Fibroblast of lung (primary cell): Measurements from ENCODE around the gene CMBL. TPM values are rescaled to one million over a fixed set of nuclear protein-coding genes. Genes with fewer than 3 reads are reported as not detected.

ENCODE experiments used
- DNase-seq, 2 donors: peaks; one replicate each; pipeline versions ENCODE4 v3.0.0 to v3.0.0-alpha.2; 2010; ENCODE audit warnings: low read depth in 2 of 2
- H2AFZ ChIP-seq: 2 replicates; pipeline ENCODE4 v1.5.1; 2012; ENCODE audit warnings: low read length, control low read depth, inconsistent platforms
- H3K27ac ChIP-seq: 2 replicates; pipeline ENCODE4 v1.5.1; 2011; ENCODE audit warnings: low read length, control low read depth; ENCODE audit not compliant: insufficient read depth
- H3K27me3 ChIP-seq: 2 replicates; pipeline ENCODE4 v1.5.1; 2011; ENCODE audit warnings: mild to moderate bottlenecking, low read length; ENCODE audit not compliant: control insufficient read depth, insufficient read depth
- H3K36me3 ChIP-seq: 2 replicates; pipeline ENCODE4 v1.5.1; 2011; ENCODE audit warnings: low read length; ENCODE audit not compliant: control insufficient read depth, insufficient read depth
- H3K4me1 ChIP-seq: 2 replicates; pipeline ENCODE4 v1.5.1; 2011; ENCODE audit warnings: low read length; ENCODE audit not compliant: control insufficient read depth, insufficient read depth; ENCODE audit errors: extremely low read depth
- H3K4me2 ChIP-seq: 2 replicates; pipeline ENCODE4 v1.5.1; 2011; ENCODE audit warnings: low read length, control low read depth; ENCODE audit not compliant: insufficient read depth; ENCODE audit errors: extremely low read depth
- H3K4me3 ChIP-seq, 4 experiments: fragments of 200-600 bp in 1 of 4; sonication (generic) in 1 of 4; replicated peaks in 1 of 4; 2 replicates each; pipeline ENCODE4 v1.5.1; 2011 to 2016; ENCODE audit warnings: low read length in 4 of 4, low read depth in 3 of 4, mild to moderate bottlenecking in 3 of 4, control low read depth in 2 of 4, inconsistent platforms in 1 of 4, mixed read lengths in 1 of 4; ENCODE audit not compliant: insufficient read depth in 1 of 4; ENCODE audit errors: control extremely low read depth in 1 of 4
- H3K79me2 ChIP-seq: 2 replicates; pipeline ENCODE4 v1.5.1; 2012; ENCODE audit warnings: mild to moderate bottlenecking, low read length, inconsistent platforms; ENCODE audit not compliant: control insufficient read depth, insufficient read depth
- H3K9ac ChIP-seq: 2 replicates; pipeline ENCODE4 v1.5.1; 2011; ENCODE audit warnings: mild to moderate bottlenecking, low read length, control low read depth; ENCODE audit not compliant: insufficient read depth
- H3K9me3 ChIP-seq: 2 replicates; pipeline ENCODE4 v1.5.1; 2012; ENCODE audit warnings: low read depth, low read length; ENCODE audit not compliant: control insufficient read depth, insufficient read depth
- H4K20me1 ChIP-seq: 2 replicates; pipeline ENCODE4 v1.5.1; 2011; ENCODE audit warnings: low read length; ENCODE audit not compliant: control insufficient read depth, insufficient read depth; ENCODE audit errors: extremely low read depth
- CTCF ChIP-seq, 2 donors: IDR thresholded peaks in 1 of 2; conservative IDR thresholded peaks in 1 of 2; 1 replicate in 1 of 2; 2 replicates in 1 of 2; pipeline ENCODE4 v1.5.1; 2011 to 2012; ENCODE audit warnings: low read length in 2 of 2, control low read depth in 1 of 2, inconsistent platforms in 1 of 2, low read depth in 1 of 2, mild to moderate bottlenecking in 1 of 2
- EZH2 ChIP-seq: IDR thresholded peaks from 2 replicates; pipeline ENCODE4 v1.5.1; 2012; ENCODE audit warnings: low read length, control low read depth, mild to moderate bottlenecking; ENCODE audit errors: missing control alignments
- polyA plus RNA-seq, 2 donors: library from polyadenylated mRNA; depleted of rRNA in 1 of 2; stranded (reverse) in 1 of 2; unstranded in 1 of 2; fragments of >200 nt; gene quantifications; 2 replicates each; pipeline ENCODE4 v1.2.1, GENCODE V29; 2011 to 2012; ENCODE audit warnings: missing spikeins in 1 of 2
- total RNA-seq: library from RNA; depleted of rRNA; stranded (reverse); fragments of >200 nt; gene quantifications from 2 replicates; pipeline ENCODE4 v1.2.1, GENCODE V29; 2014

CMBL gene
- total and polyA plus RNA-seq, 2 donors (not counting 1 experiment from before 2014, with no cell fraction given) = 18.6 to 20.8 TPM

GRCh38 chr5:10232386-10232785 lies 75.3 kb downstream of the CMBL start:
- Histone ChIP-seq H2AFZ (no peak overlapping the region), H3K4me1 (peaks cover 15% of the 10 kb centered on the region), H3K4me2 (no peak overlapping the region), H3K9me3 (no peaks in the 10 kb centered on the region), H4K20me1 (no peaks in the 10 kb centered on the region), H3K36me3 (no peaks in the 10 kb centered on the region), H3K27me3 (no peaks in the 10 kb centered on the region), H3K79me2 (no peaks in the 10 kb centered on the region), H3K9ac (no peak overlapping the region), H3K27ac (no peak overlapping the region), H3K4me3 (no peak overlapping the region)
- no peak for DNase-seq
- TF ChIP-seq CTCF (conservative IDR thresholded peaks at IDR 0.05 in 1 of 2, IDR thresholded peaks at IDR 0.05 in 1 of 2; ENCODE audit: low read depth in 1 of 2, low read length in 2 of 2) = no peak
- TF ChIP-seq EZH2 = no peak

GRCh38 chr5:10229306-10230048 lies 78.2 kb downstream of the CMBL start:
- Histone ChIP-seq H3K4me1 (peaks cover 10% of the 10 kb centered on the region), H3K9ac (no peak overlapping the region), H3K4me3 (no peak overlapping the region), H2AFZ (no peak overlapping the region), H3K27me3 (no peaks in the 10 kb centered on the region), H3K27ac (no peak overlapping the region), H4K20me1 (no peaks in the 10 kb centered on the region), H3K36me3 (no peaks in the 10 kb centered on the region), H3K79me2 (no peaks in the 10 kb centered on the region), H3K4me2 (no peak overlapping the region), H3K9me3 (no peaks in the 10 kb centered on the region)
- TF ChIP-seq EZH2 = no peak
- TF ChIP-seq CTCF (conservative IDR thresholded peaks at IDR 0.05 in 1 of 2, IDR thresholded peaks at IDR 0.05 in 1 of 2; ENCODE audit: low read depth in 1 of 2, low read length in 2 of 2) = peak; percentile 19 to 41
- DNase-seq = peak; percentile 39 to 92

- Histone ChIP-seq H3K4me2 (no peak overlapping the region), H3K27ac (no peak overlapping the region), H3K79me2 (no peaks in the 10 kb centered on the region), H2AFZ (no peak overlapping the region), H3K4me3 (no peak overlapping the region), H3K9ac (no peak overlapping the region), H3K9me3 (no peaks in the 10 kb centered on the region), H4K20me1 (no peaks in the 10 kb centered on the region), H3K36me3 (no peaks in the 10 kb centered on the region), H3K27me3 (no peaks in the 10 kb centered on the region), H3K4me1 (peaks cover 8% of the 10 kb centered on the region)
- TF ChIP-seq CTCF (conservative IDR thresholded peaks at IDR 0.05 in 1 of 2, IDR thresholded peaks at IDR 0.05 in 1 of 2; ENCODE audit: low read depth in 1 of 2, low read length in 2 of 2) = no peak
- no peak for TF ChIP-seq EZH2
- no peak for DNase-seq
These were observed 79.4 kb downstream of the CMBL start for GRCh38 chr5:10228288-10228687.

Other genes starting within 250 kb of the CMBL start
- 18.0 and 31.4 TPM in 2 replicates for gene ATPSCKMT, start 58.0 kb downstream of the CMBL start, total RNA-seq
- gene ATPSCKMT, start 58.0 kb downstream of the CMBL start, polyA plus RNA-seq = 18.7 and 23.7 TPM in 2 replicates
- gene CCT5, start 57.6 kb downstream of the CMBL start, total RNA-seq = 360 and 406 TPM in 2 replicates
- 341 and 519 TPM in 2 replicates for gene CCT5, start 57.6 kb downstream of the CMBL start, polyA plus RNA-seq
- 48.0 and 67.9 TPM in 2 replicates for gene MARCHF6, start 45.8 kb upstream of the CMBL start, total RNA-seq
- 97.6 and 142 TPM in 2 replicates for gene MARCHF6, start 45.8 kb upstream of the CMBL start, polyA plus RNA-seq
- gene ROPN1L, start 134.0 kb upstream of the CMBL start, total RNA-seq = 0.17 and 0.26 TPM in 2 replicates
- gene ROPN1L, start 134.0 kb upstream of the CMBL start, polyA plus RNA-seq = 0.26 and 0.50 TPM in 2 replicates